H9 (cell line): ENCODE measurements around the gene CDCP1. TPM values are rescaled to one million over a fixed set of nuclear protein-coding genes. Genes with fewer than 3 reads are reported as not detected.

Source experiments
- DNase-seq: peaks from one replicate; pipeline ENCODE4 v3.0.0-alpha.2; 2017
- H2AFZ ChIP-seq: one replicate; pipeline ENCODE4 v1.6.1; 2013; ENCODE audit warnings: mild to moderate bottlenecking, low read length, control low read depth, moderate library complexity
- H2AK5ac ChIP-seq: 2 replicates; pipeline ENCODE4 v1.6.1; 2013; ENCODE audit warnings: low read length, control low read depth, mixed read lengths; ENCODE audit not compliant: insufficient read length
- H2BK120ac ChIP-seq: one replicate; pipeline ENCODE4 v1.6.1; 2013; ENCODE audit warnings: low read depth, mild to moderate bottlenecking, low read length, control low read depth, inconsistent platforms; ENCODE audit not compliant: poor library complexity, severe bottlenecking
- H2BK12ac ChIP-seq: 2 replicates; pipeline ENCODE4 v1.6.1; 2013; ENCODE audit warnings: low read length, control low read depth, mixed read lengths, low read depth; ENCODE audit not compliant: insufficient read length
- H2BK15ac ChIP-seq: 2 replicates; pipeline ENCODE4 v1.6.1; 2013; ENCODE audit warnings: low read depth, low read length, control low read depth
- H2BK20ac ChIP-seq: one replicate; pipeline ENCODE4 v1.6.1; 2013; ENCODE audit warnings: low read depth, mild to moderate bottlenecking, low read length, control low read depth, inconsistent platforms; ENCODE audit not compliant: poor library complexity, severe bottlenecking
- H2BK5ac ChIP-seq: 2 replicates; pipeline ENCODE4 v1.6.1; 2013; ENCODE audit warnings: low read length, control low read depth, mixed read lengths; ENCODE audit not compliant: insufficient read length
- H3K14ac ChIP-seq: 2 replicates; pipeline ENCODE4 v1.6.1; 2013; ENCODE audit warnings: low read length, control low read depth; ENCODE audit not compliant: insufficient read depth
- H3K18ac ChIP-seq: 2 replicates; pipeline ENCODE4 v1.6.1; 2013; ENCODE audit warnings: low read depth, mild to moderate bottlenecking, mixed read lengths, low read length, control low read depth; ENCODE audit not compliant: insufficient read length
- H3K23ac ChIP-seq: 2 replicates; pipeline ENCODE4 v1.6.1; 2013; ENCODE audit warnings: low read length, control low read depth, mixed read lengths, low read depth; ENCODE audit not compliant: insufficient read length
- H3K23me2 ChIP-seq: 2 replicates; pipeline ENCODE4 v1.6.1; 2013; ENCODE audit warnings: low read depth, mild to moderate bottlenecking, mixed read lengths, low read length, control low read depth; ENCODE audit not compliant: insufficient read length, poor library complexity, severe bottlenecking
- H3K27ac ChIP-seq: 2 replicates; pipeline ENCODE4 v1.5.1; 2013; ENCODE audit warnings: low read length, control low read depth, mixed read lengths, low read depth; ENCODE audit not compliant: insufficient read length
- H3K27me3 ChIP-seq: 2 replicates; pipeline ENCODE4 v1.6.1; 2013; ENCODE audit warnings: low read length, control low read depth, inconsistent platforms; ENCODE audit not compliant: insufficient read depth
- H3K4ac ChIP-seq: 2 replicates; pipeline ENCODE4 v1.6.1; 2013; ENCODE audit warnings: low read depth, mild to moderate bottlenecking, control low read depth, inconsistent platforms, low read length, moderate library complexity
- H3K4me1 ChIP-seq: 2 replicates; pipeline ENCODE4 v1.6.1; 2013; ENCODE audit warnings: low read length, control low read depth, inconsistent platforms; ENCODE audit not compliant: insufficient read depth
- H3K4me2 ChIP-seq: 2 replicates; pipeline ENCODE4 v1.6.1; 2013; ENCODE audit warnings: low read length, control low read depth, mixed read lengths; ENCODE audit not compliant: insufficient read length, insufficient read depth
- H3K56ac ChIP-seq: 2 replicates; pipeline ENCODE4 v1.6.1; 2013; ENCODE audit warnings: low read depth, mild to moderate bottlenecking, mixed read lengths, low read length, control low read depth; ENCODE audit not compliant: insufficient read length
- H3K79me1 ChIP-seq: 2 replicates; pipeline ENCODE4 v1.6.1; 2013; ENCODE audit warnings: low read depth, mild to moderate bottlenecking, moderate library complexity, low read length, control low read depth, inconsistent platforms; ENCODE audit not compliant: insufficient read depth, poor library complexity, severe bottlenecking
- H3K79me2 ChIP-seq: 2 replicates; pipeline ENCODE4 v1.6.1; 2013; ENCODE audit warnings: low read length, control low read depth, inconsistent platforms; ENCODE audit not compliant: insufficient read depth
- H3K9ac ChIP-seq: 2 replicates; pipeline ENCODE4 v1.6.1; 2013; ENCODE audit warnings: low read length, control low read depth, mixed read lengths; ENCODE audit not compliant: insufficient read length; ENCODE audit errors: extremely low read depth
- H3K9me3 ChIP-seq: one replicate; pipeline ENCODE4 v1.6.1; 2013; ENCODE audit warnings: low read depth, low read length, inconsistent platforms; ENCODE audit not compliant: control insufficient read depth
- H3T11ph ChIP-seq: one replicate; pipeline ENCODE4 v1.6.1; 2013; ENCODE audit warnings: mild to moderate bottlenecking, low read length, control low read depth, inconsistent platforms
- H4K20me1 ChIP-seq: one replicate; pipeline ENCODE4 v1.6.1; 2013; ENCODE audit not compliant: control insufficient read depth, insufficient read length, insufficient read depth
- H4K5ac ChIP-seq: 2 replicates; pipeline ENCODE4 v1.6.1; 2013; ENCODE audit warnings: low read depth, mild to moderate bottlenecking, mixed read lengths, low read length, control low read depth; ENCODE audit not compliant: insufficient read length
- H4K8ac ChIP-seq: replicated peaks from 2 replicates; pipeline ENCODE4 v1.6.1; 2013; ENCODE audit warnings: low read length, control low read depth, mixed read lengths, low read depth; ENCODE audit not compliant: insufficient read length
- H4K91ac ChIP-seq: 2 replicates; pipeline ENCODE4 v1.6.1; 2013; ENCODE audit warnings: low read depth, mild to moderate bottlenecking, moderate library complexity, mixed read lengths, low read length, control low read depth; ENCODE audit not compliant: insufficient read length
- H3K27ac Mint-ChIP-seq, 3 experiments: 2 replicates in 2 of 3; 3 replicates in 1 of 3; pipeline ENCODE4 v1.8.0; 2020 to 2021; ENCODE audit warnings: mixed read lengths in 3 of 3, mild to moderate bottlenecking in 1 of 3, moderate library complexity in 1 of 3
- H3K27me3 Mint-ChIP-seq: 2 replicates; pipeline ENCODE4 v1.8.0; 2021; ENCODE audit warnings: low read depth, mild to moderate bottlenecking, moderate library complexity, mixed read lengths
- H3K36me3 Mint-ChIP-seq, 3 experiments: 2 replicates in 2 of 3; 3 replicates in 1 of 3; pipeline ENCODE4 v1.8.0; 2020 to 2021; ENCODE audit warnings: low read depth in 3 of 3, mixed read lengths in 3 of 3; ENCODE audit not compliant: insufficient read depth in 1 of 3
- H3K4me1 Mint-ChIP-seq, 2 experiments: 2 replicates each; pipeline ENCODE4 v1.8.0; 2020; ENCODE audit warnings: mixed read lengths in 2 of 2
- H3K4me3 Mint-ChIP-seq, 2 experiments: 2 replicates in 1 of 2; 3 replicates in 1 of 2; pipeline ENCODE4 v1.8.0; 2020 to 2021; ENCODE audit warnings: mild to moderate bottlenecking in 2 of 2, mixed read lengths in 2 of 2, moderate library complexity in 1 of 2
- H3K9me3 Mint-ChIP-seq, 2 experiments: 2 replicates in 1 of 2; 3 replicates in 1 of 2; pipeline ENCODE4 v1.8.0; 2020; ENCODE audit warnings: mild to moderate bottlenecking in 2 of 2, mixed read lengths in 2 of 2, moderate library complexity in 1 of 2
- WGBS: extraction: QIAGEN DNeasy Blood & Tissue Kit; methylation state at CpG from one replicate; pipeline ENCODE4 v1.1.7; 2013; ENCODE audit warnings: missing lambda C conversion rate, low lambda C conversion rate, mixed read lengths; ENCODE audit not compliant: insufficient read length; ENCODE audit errors: extremely low coverage; 5-methylcytosine and 5-hydroxymethylcytosine counted together
- total RNA-seq: library from RNA; stranded (reverse); gene quantifications from 2 replicates; pipeline ENCODE4 v1.2.1, GENCODE V29; 2021
- TF ChIP-seq, protein P1 (sequence below): fragments of 200-600 bp; sonication (generic); conservative IDR thresholded peaks from 3 replicates; pipeline ENCODE4 v1.8.0; 2021; ENCODE audit warnings: antibody characterized with exemption, mild to moderate bottlenecking

The CDCP1 gene
- total RNA-seq, 1 experiment from 2014 or later, result 12.9 TPM

DNA sequence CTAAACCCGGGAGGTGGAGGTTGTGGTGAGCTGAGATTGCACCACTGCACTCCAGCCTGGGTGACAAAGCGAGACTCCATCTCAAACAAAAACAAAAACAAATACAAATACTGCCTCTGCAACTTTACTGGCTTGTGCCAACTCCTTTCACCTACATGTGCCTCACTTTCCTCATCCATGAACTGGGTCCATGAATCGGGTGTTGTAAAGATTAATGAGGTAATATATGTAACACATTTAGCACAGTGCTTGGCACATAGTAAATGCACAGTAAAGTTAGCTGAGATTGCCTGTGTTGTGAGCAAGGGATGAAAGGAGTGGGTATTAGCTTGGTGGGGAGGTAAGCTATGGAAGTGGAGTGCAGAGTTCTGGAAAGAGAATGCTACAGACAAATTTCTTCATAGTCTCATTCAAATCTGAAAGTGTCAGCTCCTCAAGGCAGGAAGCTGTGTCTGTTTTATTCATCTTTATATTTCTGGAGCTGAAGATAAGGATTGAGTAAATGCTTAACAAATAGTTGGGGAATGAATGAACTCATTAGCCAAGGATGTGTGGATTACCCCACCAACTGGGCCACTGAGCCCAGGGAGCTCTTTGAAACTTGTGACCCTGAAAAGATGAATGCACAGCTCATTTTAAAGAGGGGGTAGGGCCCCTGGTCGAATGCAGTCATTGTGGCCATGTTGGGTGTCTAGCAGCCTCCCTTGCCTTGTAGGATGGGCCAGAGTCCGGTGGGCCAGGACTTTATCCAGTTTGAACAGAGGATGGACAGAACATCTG lies 7.7 kb upstream of the CDCP1 start:
- Histone ChIP-seq H3K14ac (no peak overlapping the region), H3K23me2 (no peaks in the 10 kb centered on the region), H3K79me1 (no peaks in the 10 kb centered on the region), H3K4ac (no peak overlapping the region), H3K56ac (no peak overlapping the region), H2BK20ac (no peak overlapping the region), H4K20me1 (no peaks in the 10 kb centered on the region), H2BK12ac (no peak overlapping the region), H2BK5ac (no peak overlapping the region), H2AFZ (no peak overlapping the region), H3K27ac (no peak overlapping the region), H3K9me3 (no peaks in the 10 kb centered on the region), H3T11ph (no peak overlapping the region), H3K79me2 (no peaks in the 10 kb centered on the region), H3K18ac (no peak overlapping the region), H2BK120ac (no peak overlapping the region), H3K4me1 (no peaks in the 10 kb centered on the region), H4K5ac (no peak overlapping the region), H3K9ac (no peak overlapping the region), H2AK5ac (no peak overlapping the region), H2BK15ac (no peak overlapping the region), H4K91ac (no peak overlapping the region), H3K4me2 (no peak overlapping the region), H4K8ac (no peak overlapping the region), H3K23ac (no peak overlapping the region), H3K27me3 (no peaks in the 10 kb centered on the region)
- H3K27me3 Mint-ChIP-seq, result peaks cover 15% of the 10 kb centered on the region
- DNase-seq, result no peak
- H3K4me3 Mint-ChIP-seq, result no peak overlapping the region
- H3K9me3 Mint-ChIP-seq, result peaks cover 6 to 11% of the 10 kb centered on the region in 2 experiments; a peak in 3 of 5 replicates
- H3K36me3 Mint-ChIP-seq, result peaks cover 0 to 6% (median 6%) of the 10 kb centered on the region in 3 experiments; a peak in 4 of 7 replicates
- H3K27ac Mint-ChIP-seq, result no peak overlapping the region
- WGBS, result no CpG with 5 or more reads among the region's 5 CpGs
- peaks cover 3 to 5% of the 10 kb centered on the region in 2 experiments for H3K4me1 Mint-ChIP-seq
- TF ChIP-seq, protein P1, sequence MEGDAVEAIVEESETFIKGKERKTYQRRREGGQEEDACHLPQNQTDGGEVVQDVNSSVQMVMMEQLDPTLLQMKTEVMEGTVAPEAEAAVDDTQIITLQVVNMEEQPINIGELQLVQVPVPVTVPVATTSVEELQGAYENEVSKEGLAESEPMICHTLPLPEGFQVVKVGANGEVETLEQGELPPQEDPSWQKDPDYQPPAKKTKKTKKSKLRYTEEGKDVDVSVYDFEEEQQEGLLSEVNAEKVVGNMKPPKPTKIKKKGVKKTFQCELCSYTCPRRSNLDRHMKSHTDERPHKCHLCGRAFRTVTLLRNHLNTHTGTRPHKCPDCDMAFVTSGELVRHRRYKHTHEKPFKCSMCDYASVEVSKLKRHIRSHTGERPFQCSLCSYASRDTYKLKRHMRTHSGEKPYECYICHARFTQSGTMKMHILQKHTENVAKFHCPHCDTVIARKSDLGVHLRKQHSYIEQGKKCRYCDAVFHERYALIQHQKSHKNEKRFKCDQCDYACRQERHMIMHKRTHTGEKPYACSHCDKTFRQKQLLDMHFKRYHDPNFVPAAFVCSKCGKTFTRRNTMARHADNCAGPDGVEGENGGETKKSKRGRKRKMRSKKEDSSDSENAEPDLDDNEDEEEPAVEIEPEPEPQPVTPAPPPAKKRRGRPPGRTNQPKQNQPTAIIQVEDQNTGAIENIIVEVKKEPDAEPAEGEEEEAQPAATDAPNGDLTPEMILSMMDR, result no peak
